GM06990 (cell line): ENCODE data around the gene AGRP.

Experiments
- DNase-seq: peaks from one replicate; pipeline ENCODE4 v3.0.0-alpha.2; 2011; ENCODE audit not compliant: insufficient read length; ENCODE audit errors: extremely low read depth
- H3K27me3 ChIP-seq: replicated peaks from 2 replicates; pipeline ENCODE4 v1.6.0; 2011; ENCODE audit warnings: low read length; ENCODE audit not compliant: control insufficient read depth, insufficient read depth
- H3K36me3 ChIP-seq: 2 replicates; pipeline ENCODE4 v1.5.1; 2011; ENCODE audit warnings: low read length; ENCODE audit not compliant: control insufficient read depth, insufficient read depth
- H3K4me3 ChIP-seq: replicated peaks from 2 replicates; pipeline ENCODE4 v1.5.1; 2011; ENCODE audit warnings: low read depth, mild to moderate bottlenecking, control low read depth, low read length
- TF ChIP-seq, protein P1 (sequence below): IDR thresholded peaks from 2 replicates; pipeline ENCODE4 v1.5.1; 2011; ENCODE audit warnings: low read length, control low read depth, mild to moderate bottlenecking, inconsistent platforms; ENCODE audit not compliant: insufficient read depth, poor library complexity, severe bottlenecking

Gene AGRP

DNA sequence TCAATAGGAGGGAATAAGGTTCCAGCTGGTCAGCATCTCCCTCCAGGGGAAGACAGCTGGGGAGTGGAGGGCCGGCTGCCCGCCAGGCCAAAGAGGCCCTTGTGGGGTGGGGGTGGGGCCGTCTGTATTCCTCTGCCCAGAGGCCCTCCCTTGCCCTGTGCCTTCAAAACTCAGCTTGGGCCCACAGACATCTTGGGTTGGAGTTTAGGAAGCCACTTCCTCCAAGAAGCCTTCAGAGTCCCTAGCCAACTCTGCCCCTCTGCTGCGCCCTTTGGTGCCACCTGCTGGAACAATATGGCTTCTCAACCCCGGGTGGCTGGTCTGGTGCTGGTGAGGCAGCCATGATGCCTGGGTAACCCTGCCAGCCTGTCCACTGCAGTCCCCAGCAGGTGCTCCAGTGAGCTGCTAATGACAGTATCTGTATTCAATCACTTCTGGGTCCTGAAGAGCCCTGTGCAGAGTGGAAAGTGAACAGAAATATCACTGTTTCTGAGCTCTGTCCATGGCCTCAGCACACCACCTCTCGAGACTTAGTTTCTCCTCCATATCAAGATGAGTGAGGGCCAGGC, 35.8 kb downstream of the AGRP start:
- DNase-seq = no peak
- no peaks in the 10 kb centered on the region for H3K27me3 ChIP-seq
- no peak overlapping the region for H3K4me3 ChIP-seq
- TF ChIP-seq, protein P1, sequence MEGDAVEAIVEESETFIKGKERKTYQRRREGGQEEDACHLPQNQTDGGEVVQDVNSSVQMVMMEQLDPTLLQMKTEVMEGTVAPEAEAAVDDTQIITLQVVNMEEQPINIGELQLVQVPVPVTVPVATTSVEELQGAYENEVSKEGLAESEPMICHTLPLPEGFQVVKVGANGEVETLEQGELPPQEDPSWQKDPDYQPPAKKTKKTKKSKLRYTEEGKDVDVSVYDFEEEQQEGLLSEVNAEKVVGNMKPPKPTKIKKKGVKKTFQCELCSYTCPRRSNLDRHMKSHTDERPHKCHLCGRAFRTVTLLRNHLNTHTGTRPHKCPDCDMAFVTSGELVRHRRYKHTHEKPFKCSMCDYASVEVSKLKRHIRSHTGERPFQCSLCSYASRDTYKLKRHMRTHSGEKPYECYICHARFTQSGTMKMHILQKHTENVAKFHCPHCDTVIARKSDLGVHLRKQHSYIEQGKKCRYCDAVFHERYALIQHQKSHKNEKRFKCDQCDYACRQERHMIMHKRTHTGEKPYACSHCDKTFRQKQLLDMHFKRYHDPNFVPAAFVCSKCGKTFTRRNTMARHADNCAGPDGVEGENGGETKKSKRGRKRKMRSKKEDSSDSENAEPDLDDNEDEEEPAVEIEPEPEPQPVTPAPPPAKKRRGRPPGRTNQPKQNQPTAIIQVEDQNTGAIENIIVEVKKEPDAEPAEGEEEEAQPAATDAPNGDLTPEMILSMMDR = peak; percentile 69
- H3K36me3 ChIP-seq = peaks cover 45% of the 10 kb centered on the region

DNA sequence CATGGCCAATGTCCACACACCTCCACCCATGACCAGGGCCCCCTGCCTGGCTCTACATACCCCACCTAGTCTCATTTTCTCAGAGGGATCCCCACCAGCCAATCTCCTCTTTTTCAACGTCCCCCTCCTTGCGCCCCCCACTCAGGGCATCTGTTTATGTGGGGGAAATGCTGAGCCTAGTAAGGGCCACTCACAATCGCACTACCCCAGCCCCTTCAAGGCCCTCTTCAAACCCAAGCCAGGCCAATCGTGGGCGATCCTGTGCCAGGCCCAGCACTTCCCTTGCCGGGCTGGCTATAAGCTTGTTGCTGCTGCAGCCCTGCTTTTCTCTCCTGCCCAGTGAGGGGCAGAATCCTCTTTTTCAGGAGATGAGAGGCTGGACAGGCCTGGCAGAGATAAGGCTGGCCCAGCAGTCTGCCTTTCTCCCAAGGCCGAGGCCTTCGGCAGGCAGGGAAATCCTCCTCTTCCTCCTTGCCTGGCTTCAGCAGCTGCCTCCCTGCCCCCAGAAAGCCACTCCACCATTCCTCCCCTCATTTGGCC, 36.3 kb downstream of the AGRP start:
- Histone ChIP-seq H3K36me3 (peaks cover 40% of the 10 kb centered on the region), H3K4me3 (no peak overlapping the region), H3K27me3 (no peaks in the 10 kb centered on the region)
- TF ChIP-seq, protein P1 = no peak
- no peak for DNase-seq

DNA sequence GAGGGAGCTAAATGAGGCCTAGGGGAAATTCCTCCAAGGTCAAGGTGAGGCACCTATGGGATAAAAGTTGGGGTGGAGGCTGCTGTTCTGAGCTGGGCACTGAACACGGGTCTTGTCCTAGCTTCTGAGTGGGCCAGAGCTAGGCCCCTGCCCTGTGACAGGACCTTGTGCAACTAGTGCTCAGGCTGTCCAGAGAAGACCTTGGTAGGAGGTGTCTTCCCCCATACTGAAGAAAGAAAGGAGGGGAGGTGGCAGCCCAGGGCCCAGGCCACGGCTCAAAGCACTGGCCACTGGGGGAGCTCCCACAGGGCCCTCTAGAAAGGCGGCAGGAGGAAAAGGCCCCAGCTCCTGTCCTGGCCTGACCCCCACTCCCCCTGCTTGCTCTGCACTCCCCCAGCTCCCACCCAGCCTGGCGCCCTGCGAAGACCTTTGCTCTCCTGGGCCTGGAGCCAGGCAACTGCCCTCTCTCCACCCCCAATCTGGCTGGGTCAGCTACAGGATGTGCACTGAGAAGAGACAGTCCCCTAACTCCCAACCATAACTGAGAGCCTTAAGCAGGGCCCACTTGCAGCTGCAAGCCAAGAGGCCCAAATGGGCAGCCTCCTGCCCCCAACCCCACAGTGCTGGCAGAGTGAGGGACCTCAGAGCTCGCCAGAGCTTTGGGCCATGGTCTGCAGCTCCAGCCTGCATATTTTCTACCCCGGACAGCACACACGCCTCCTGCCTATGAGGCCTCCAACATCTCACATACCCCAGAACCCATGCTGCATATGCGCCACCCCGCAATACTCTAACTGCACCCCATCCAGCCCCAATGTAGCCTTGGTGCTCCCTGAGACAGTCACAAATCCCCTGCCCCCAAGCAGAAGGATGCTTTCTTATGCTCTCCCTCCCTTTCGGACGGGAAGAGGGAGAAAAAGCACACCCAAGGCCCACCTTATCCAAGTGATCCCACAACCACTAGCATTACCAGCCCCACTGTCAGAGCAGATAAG, 37.1 kb downstream of the AGRP start:
- peaks cover 40% of the 10 kb centered on the region for H3K36me3 ChIP-seq
- DNase-seq = no peak

DNA sequence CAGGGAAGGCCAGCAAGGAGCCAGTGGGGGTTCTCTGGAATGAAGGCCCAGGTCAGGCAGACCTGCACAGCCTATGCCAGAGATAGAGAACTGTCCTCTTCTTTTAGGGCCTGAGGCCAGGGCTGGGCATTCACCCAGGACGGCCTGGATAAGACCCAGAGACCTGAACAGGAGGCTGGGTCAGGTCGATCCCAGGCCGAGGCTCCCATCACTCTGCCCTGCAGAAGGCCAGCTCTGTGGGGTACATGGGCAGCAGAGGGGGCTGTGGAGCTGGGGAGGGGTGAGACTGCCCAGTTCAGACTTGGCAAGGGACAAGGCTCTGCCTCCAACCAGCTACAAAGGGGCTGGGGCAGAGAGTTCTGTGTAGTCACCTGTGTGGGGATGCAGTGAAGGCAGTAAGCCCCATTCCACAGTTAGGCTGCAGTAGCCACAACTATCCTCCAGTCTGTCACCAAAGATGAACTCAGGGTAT, 37.9 kb downstream of the AGRP start:
- TF ChIP-seq, protein P1 = no peak
- Histone ChIP-seq H3K36me3 (peaks cover 38% of the 10 kb centered on the region), H3K4me3 (no peak overlapping the region), H3K27me3 (no peaks in the 10 kb centered on the region)
- no peak for DNase-seq

More for the DNA sequence above, 37.1 kb downstream of the AGRP start:
- H3K4me3 ChIP-seq = no peak overlapping the region
- H3K27me3 ChIP-seq = no peaks in the 10 kb centered on the region
- TF ChIP-seq, protein P1 = no peak

DNA sequence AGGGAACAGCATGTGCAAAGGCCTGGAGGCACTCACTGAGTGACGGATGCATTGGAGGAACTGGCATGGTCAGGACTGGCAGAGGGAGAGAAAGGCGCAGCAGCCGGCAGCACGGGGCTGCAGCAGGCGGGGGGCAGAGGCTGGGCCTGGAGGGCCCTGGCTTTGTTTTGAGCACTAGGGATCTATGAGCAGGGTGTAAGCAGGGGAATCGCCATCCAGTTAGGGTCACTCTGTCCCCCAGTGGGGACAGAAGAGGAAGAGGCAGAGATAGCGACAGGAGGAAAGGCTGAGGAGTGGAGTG, 38.3 kb downstream of the AGRP start:
- H3K4me3 ChIP-seq = no peak overlapping the region
- TF ChIP-seq, protein P1 = no peak
- H3K36me3 ChIP-seq = peaks cover 38% of the 10 kb centered on the region
- H3K27me3 ChIP-seq = no peaks in the 10 kb centered on the region
- DNase-seq = no peak
